Activated naive CD4-positive, alpha-beta T cell treated with anti-CD3 and anti-CD28 coated beads, Interleukin-2, amount 50 U/mL, for 72 hours (primary cell): ENCODE data around the gene KRT12. TPM values are rescaled to one million over a fixed set of nuclear protein-coding genes. Genes with fewer than 3 reads are reported as not detected.
"Not testable (repeated sequence)": the region's sequence is repeated elsewhere in the genome, so short reads cannot be mapped to it uniquely, and the experiment has no call there.

Source experiments
- ATAC-seq, 2 donors: fragments of 150-1000 bp; cut with Tn5 transposase; 2 replicates each; pipeline ENCODE4 v1.10.0; 2021; ENCODE audit warnings: mild to moderate bottlenecking in 2 of 2, moderate library complexity in 2 of 2
- DNase-seq, 2 donors: peaks; one replicate each; pipeline ENCODE4 v3.0.0; 2021 to 2022; ENCODE audit warnings: low spot score in 2 of 2
- H3K27ac Mint-ChIP-seq, 2 donors: one replicate each; pipeline ENCODE4 v1.8.0; 2022; ENCODE audit warnings: mild to moderate bottlenecking in 2 of 2, mixed read lengths in 2 of 2
- H3K36me3 Mint-ChIP-seq, 2 donors: one replicate each; pipeline ENCODE4 v1.8.0; 2022; ENCODE audit warnings: mixed read lengths in 2 of 2
- H3K9me3 Mint-ChIP-seq, 2 donors: one replicate each; pipeline ENCODE4 v1.8.0; 2022; ENCODE audit warnings: mixed read lengths in 2 of 2
- total RNA-seq, 2 donors: library from RNA; stranded (reverse); gene quantifications; one replicate each; pipeline ENCODE4 v1.2.3, GENCODE V29; 2022

The KRT12 gene
- total RNA-seq, 2 donors from 2014 or later: not detected

DNA sequence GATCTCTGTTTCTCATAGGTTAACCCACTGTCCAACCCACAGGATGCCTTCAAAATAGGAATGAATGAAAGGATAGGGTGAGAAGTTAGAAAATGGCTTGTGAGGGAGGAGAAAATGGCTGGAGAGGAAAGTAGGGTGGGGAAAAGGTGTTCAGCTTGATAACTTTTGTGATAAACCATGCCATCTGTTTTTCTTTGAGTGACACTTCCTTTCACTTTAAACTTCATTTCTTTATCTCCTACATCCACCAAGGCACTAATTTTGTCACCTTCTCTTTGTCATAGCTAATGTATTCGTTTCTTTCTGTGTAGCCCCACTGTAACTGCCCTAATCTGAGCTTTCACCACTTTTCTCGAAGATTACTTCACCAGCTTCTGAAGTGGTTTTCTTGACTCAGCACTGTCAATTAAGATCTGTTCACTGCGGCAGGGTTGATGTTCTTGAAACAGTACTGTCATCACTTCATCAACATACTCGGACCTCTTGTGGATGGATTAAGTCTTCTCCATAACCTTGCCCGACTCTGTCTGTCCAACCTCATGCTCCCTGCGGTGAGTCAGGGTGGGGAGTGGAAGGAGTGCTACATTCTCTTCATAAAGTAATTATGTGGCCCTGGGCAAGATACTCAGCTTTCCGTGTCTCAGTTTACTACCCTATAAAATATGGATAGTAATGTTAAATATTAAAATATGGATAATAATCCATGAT is 39.1 kb downstream of the KRT12 start:
- Mint-ChIP-seq H3K9me3 (no peaks in the 10 kb centered on the region), H3K36me3 (no peaks in the 10 kb centered on the region), H3K27ac (peak overlapping the region; percentile 22 to 69)
- ATAC-seq (peak; percentile 70 to 97), DNase-seq (no peak)

DNA sequence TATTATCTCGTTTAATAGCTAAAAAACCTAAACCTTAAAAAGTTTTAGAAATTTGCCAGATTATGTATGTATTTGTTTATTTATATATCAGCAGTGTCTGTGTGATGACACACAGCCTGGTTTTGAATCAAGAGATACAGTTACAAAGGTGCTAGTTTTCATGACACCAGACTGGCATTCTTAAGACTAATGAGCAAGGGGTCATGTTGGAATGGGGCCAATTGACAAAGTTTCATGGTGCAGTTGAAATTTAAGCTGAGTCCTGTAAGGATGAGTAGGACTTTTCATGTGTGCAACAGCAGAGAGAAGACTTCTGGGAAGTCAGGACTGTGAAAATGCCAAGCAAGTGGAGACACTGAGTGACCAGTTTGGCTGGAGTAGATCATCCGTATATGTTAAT is 41.4 kb downstream of the KRT12 start:
- Mint-ChIP-seq H3K36me3 (peaks cover 0 to under 1% of the 10 kb centered on the region in 2 donors), H3K27ac (no peak overlapping the region), H3K9me3 (no peaks in the 10 kb centered on the region)
- DNase-seq (no peak), ATAC-seq (no peak)

DNA sequence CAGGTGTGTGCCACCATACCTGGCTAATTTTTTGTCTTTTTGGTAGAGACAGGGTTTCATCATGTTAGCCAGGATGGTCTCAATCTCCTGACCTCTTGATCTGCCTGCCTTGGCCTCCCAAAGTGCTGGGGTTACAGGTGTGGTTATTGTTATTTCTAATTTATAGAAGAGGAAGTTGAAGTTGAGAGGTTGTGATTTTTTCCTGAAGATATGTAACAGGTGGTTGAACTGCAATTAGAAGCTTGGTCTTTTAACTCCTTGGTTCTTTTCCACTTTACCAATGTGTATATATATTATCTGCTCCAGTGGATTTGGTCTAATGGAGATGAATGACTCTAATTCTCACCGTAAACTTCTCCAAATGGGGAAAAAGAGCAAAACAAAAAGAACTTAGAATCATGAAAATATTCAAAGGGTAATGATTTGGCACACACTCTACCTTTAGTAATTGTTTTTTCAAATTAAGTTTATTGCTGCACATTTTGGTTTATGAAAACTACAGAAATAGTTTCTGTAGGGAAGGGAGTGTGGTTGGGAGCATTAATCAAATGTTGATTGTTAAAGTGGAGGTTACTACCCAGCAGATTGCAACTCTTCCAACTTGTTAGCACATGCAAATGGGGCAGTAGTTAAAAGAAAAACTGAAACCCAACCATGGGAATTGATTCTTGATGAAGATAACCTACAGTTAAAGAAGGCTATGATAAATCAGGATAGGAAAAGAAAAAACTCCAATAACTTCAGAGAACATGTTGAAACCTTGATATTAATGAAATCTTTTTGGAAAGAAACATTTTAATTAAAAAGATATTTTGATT is 42.8 kb downstream of the KRT12 start:
- peaks cover 5 to 8% of the 10 kb centered on the region in 2 donors for H3K36me3 Mint-ChIP-seq
- H3K27ac Mint-ChIP-seq: no peak overlapping the region
- no peak for ATAC-seq
- no peaks in the 10 kb centered on the region for H3K9me3 Mint-ChIP-seq
- DNase-seq: no peak

DNA sequence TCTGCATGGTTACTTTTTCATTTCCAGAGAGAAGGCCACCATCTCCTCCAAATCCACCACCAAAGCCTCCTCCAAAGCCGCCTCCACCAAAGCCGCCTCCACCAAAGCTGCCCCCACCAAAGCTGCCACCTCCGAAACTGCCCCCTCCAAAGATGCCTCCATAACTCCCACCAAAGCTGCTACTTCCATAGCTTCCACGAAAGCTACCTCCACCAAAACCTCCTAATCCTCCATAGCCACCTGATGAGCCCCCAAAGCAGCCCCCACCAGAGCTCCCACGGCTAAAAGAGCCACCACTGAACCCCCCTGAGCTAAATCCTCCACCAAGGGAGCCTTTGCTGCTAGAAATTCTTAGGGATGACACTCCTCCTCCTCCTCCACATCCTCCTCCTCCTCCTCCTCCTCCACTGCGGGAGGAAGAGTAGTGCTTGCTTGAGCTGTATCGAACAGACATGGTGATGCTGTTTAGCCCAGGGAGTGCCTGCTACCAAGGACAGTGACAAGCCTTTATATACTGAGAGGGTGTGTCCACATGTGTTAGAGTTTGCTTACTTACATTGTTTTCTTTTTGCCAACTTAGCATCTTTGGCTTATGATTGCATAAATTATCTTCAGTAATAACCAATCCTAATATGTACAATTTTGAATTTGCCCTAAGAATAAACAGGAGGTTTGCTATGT is 44.8 kb downstream of the KRT12 start, which contains the start of gene KRT10:
TSS of gene KRT10 (minus strand) at position 483 of the 681 bp plus-strand sequence. CDS start at position 454, 29 bp downstream.
- Mint-ChIP-seq H3K9me3 (peaks cover 0 to 3% of the 10 kb centered on the region in 2 donors), H3K27ac (no peak within 1 kb of the TSS), H3K36me3 (peaks cover 14 to 21% of the 10 kb centered on the region in 2 donors)
- DNase-seq: no peak
- ATAC-seq: no peak

DNA sequence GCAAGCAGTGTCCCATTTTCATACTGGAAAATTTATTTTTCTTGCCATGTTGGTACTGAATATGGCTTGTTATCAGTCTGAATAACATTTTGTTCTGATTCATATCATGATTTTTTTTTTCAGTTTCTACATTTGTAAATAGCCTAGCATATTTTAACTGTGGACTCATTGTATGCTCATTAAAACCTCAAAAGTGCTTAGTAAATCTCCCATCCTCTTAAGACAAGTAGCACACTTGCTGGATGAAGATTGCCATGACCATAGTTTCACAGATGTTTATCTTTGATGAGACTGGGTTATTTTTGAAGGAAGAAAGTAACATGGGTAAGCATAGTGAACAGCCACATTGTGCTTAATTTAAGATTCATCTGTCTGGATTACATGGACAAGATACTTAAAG is 45.5 kb downstream of the KRT12 start:
- DNase-seq (no peak), ATAC-seq (no peak)
- Mint-ChIP-seq H3K36me3 (peaks cover 20 to 27% of the 10 kb centered on the region in 2 donors), H3K27ac (no peak overlapping the region), H3K9me3 (peaks cover 0 to 7% of the 10 kb centered on the region in 2 donors)

DNA sequence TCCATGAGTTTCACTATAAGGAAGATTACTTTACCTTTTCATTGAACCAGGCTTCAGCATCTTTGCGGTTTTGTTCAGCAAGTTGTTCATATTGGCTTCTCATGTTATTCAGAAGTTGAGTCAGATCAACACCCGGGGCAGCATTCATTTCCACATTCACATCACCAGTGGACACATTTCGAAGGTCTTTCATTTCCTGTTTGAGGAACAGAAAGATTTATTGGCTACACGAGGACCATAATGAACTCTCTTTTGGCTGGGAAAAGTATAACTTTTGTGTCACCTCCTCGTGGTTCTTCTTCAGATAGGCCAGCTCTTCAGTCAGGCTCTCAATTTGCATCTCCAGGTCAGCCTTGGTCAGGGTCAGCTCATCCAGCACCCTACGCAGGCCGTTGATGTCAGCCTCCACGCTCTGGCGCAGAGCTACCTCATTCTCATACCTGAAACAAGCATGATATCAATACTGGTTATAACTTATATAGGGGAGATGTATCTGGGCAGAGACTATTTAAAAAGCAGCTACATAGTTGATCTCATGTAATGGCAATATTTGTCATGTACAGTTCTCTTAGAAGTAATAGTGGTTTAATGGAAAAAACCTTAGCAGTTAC is 46.7 kb downstream of the KRT12 start:
- Mint-ChIP-seq H3K36me3 (peaks cover 20 to 27% of the 10 kb centered on the region in 2 donors), H3K27ac (peak overlapping the region in 1 of 2 donors; percentile 96), H3K9me3 (peaks cover 0 to 7% of the 10 kb centered on the region in 2 donors)
- DNase-seq (no peak), ATAC-seq (no peak)

DNA sequence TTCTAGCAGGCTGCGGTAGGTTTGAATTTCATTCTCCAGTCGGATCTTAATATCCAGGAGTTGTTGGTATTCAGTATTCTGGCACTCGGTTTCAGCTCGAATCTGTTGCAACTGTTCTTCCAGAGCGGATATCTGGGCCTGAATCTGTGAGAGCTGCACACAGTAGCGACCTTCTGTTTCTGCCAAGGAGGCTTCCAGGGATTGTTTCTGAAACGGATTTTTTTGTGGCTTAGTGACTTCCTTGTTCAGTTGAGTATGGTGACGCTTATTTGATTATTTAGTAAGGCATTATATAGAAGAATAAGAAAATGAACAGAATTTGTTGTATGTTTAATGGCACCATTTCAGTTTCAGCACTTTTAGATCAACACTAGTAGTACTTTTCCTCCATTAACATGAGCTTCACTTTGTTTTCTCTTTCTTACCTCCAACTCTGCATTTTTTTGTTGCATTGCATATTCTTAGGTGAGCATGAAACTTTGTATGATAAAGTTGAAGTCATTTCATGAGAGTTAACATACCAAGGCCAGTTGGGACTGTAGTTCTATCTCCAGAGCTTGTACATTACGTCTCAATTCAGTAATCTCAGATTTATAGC is 47.4 kb downstream of the KRT12 start:
- Mint-ChIP-seq H3K36me3 (peaks cover 20 to 27% of the 10 kb centered on the region in 2 donors), H3K27ac (peak overlapping the region; percentile 84 to 96), H3K9me3 (peaks cover 0 to 7% of the 10 kb centered on the region in 2 donors)
- ATAC-seq: no peak
- no peak for DNase-seq

DNA sequence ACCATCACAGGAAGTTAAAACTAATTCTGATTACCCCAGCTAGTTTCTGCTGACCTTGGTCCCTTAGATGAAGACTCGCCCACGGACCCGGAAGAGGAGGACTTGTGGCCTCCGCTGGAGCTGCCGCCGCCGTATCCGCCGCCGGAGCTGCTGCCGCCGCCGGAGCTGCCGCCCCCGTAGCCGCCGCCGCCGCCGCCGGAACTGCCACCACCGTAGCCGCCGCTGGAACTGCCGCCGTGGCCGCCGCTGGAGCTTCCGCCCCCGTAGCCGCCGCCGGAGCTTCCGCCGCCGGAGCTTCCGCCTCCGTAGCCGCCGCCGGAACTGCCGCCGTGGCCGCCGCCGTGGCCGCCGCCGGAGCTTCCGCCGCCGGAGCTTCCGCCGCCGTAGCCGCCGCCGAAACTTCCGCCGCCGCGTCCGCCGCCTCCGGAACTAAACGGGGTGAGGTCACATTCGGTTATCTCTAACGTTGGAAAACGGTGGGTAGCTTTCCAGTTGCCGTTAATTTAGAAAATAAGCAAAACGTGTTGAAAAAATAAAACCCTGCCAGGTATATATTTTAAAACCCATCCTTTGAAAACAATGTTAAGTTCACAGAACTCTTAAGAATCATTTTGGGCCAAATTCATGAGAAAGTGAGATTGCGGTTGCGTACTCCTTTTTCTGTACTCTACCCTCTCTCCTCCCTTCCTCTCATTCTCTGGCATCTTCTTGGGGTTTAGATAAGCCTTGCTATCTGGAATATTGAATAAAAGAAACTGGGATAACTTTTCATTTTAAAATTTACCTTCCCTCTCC is 48.1 kb downstream of the KRT12 start:
- peak; percentile 88 for DNase-seq
- Mint-ChIP-seq H3K9me3 (peaks cover 0 to 7% of the 10 kb centered on the region in 2 donors), H3K27ac (peak overlapping the region; percentile 96), H3K36me3 (peaks cover 20 to 27% of the 10 kb centered on the region in 2 donors)
- peak; percentile 88 to 90 for ATAC-seq

DNA sequence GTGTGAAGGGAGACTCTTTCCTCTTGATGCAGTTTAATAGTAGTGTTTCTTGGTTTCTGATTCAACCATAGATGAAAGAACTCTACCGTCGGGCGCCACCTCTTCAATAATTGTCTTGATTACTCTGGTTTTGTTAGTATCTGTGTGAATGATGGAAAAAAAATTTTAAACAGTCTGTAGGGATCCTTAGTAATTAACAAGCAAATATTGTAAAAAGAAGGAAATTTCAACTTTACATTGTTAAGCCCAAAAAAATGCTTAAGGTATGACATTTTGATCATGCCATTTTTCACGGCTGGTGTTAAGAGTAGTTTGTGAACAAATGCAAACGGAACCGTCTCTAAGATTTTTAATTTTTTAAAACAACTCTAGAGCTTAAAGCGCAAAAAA is 48.7 kb downstream of the KRT12 start:
- no peak for DNase-seq
- no peak for ATAC-seq
- Mint-ChIP-seq H3K9me3 (peaks cover 0 to 7% of the 10 kb centered on the region in 2 donors), H3K36me3 (peaks cover 20 to 27% of the 10 kb centered on the region in 2 donors), H3K27ac (peak overlapping the region; percentile 96)

DNA sequence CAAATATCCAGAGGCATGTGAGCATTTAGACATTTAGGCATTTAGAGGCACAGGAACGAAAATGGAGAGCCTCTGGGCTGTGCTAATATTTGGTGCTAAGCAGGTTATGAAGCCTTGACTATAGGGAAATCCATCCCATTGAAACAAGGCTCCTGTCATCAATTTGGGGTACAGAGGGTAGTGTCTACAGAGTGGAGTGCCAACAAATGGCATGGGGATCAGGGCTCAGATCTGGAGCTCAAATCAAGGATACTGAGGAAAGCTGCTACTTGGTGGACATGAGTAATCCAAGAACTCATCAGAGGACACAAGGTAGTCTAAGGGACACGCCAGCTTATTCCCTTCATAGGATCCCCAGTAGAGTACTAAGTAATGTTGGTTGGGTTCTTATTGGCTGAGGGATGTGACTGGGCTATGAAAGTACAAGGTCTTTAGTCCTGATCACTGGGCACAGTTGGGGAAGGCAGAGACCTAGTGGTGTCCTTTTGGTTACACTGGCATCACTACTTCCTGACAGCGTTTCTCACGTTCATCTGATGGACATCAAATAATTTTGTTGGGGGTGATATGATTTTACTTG is 49.8 kb downstream of the KRT12 start:
- Mint-ChIP-seq H3K9me3 (peaks cover 0 to 7% of the 10 kb centered on the region in 2 donors), H3K27ac (peak overlapping the region in 1 of 2 donors; percentile 96), H3K36me3 (peaks cover 20 to 27% of the 10 kb centered on the region in 2 donors)
- DNase-seq (no peak), ATAC-seq (no peak)

DNA sequence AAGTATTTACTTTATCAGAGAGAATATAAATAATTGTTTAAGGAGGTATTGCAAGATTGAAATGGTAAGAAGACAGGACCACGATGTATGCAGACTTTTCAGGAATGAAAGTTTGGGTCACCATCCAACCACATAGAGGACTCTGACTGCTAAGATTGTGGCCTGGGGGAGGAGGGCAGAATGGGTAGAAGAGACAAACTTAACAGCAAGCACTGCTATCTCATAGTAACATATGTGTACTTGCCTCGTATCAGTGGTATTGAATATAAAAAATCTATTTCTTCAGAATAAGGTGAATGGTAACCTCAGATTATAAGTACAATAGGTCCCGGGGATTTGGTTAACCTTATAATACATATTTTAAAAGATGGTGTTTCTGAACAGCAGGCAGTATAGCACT is 50.5 kb downstream of the KRT12 start:
- ATAC-seq: no peak
- Mint-ChIP-seq H3K9me3 (peaks cover 0 to 7% of the 10 kb centered on the region in 2 donors), H3K27ac (peak overlapping the region in 1 of 2 donors; percentile 96)

DNA sequence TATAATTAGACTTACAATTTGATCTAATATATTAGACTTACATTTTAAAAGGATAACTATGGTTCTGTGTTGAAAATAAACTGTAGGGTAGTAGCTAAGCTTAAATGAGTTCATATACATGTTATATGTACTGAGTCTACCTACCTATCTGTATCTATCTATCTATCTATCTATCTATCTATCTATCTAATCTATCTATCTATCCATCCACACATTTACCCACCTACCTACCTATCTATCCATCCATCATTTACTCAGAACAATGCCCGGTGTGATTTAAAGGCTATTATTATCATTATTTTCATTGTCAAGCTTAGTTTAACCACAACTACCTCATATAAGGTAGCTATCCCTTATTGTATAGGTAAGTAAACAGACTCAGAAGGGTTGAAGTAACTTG is 51.6 kb downstream of the KRT12 start:
- Mint-ChIP-seq H3K27ac (no peak overlapping the region), H3K9me3 (peaks cover 0 to 7% of the 10 kb centered on the region in 2 donors), H3K36me3 (peaks cover 20 to 24% of the 10 kb centered on the region in 2 donors)
- ATAC-seq (no peak), DNase-seq (no peak)

More for the DNA sequence above, 50.5 kb downstream of the KRT12 start:
- peaks cover 20 to 27% of the 10 kb centered on the region in 2 donors for H3K36me3 Mint-ChIP-seq
- DNase-seq: no peak

DNA sequence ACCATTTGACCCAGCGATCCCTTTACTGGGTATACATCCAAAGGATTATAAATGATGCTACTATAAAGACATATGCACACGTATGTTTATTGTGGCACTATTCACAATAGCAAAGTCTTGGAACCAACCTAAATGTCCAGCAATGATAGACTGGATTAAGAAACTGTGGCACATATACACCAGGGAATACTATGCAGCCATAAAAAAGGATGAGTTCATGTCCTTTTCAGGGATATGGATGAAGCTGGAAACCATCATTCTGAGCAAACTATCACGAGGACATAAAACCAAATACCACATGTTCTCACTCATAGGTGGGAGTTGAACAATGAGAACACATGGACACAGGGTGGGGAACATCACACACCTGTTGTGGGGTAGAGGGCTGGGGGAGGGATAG is 52.4 kb downstream of the KRT12 start:
- not testable (repeated sequence) for H3K9me3 Mint-ChIP-seq, DNase-seq, H3K27ac Mint-ChIP-seq, ATAC-seq
- peaks cover 15 to 19% of the 10 kb centered on the region in 2 donors for H3K36me3 Mint-ChIP-seq

DNA sequence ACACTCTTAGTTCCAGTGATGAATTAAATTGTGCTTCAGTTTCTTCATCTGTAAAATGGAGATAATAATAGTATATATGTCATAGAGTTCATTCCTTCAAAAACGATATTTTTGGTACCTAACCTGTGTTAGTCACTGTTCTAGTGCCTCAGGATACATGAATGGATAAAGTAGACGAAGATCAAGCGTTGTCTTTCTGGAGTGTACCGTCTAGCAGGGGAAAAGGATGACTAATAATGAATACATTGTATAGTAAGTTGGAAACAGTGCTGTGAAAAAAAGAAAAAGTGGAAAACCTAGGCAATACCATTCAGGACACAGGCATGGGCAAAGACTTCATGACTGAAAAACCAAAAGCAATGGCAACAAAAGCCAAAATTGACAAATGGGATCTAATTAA is 53.2 kb downstream of the KRT12 start:
- ATAC-seq (no peak), DNase-seq (no peak)
- no peak overlapping the region for H3K27ac Mint-ChIP-seq
- H3K36me3 Mint-ChIP-seq: peaks cover 15 to 19% of the 10 kb centered on the region in 2 donors
- peaks cover 0 to 7% of the 10 kb centered on the region in 2 donors for H3K9me3 Mint-ChIP-seq

DNA sequence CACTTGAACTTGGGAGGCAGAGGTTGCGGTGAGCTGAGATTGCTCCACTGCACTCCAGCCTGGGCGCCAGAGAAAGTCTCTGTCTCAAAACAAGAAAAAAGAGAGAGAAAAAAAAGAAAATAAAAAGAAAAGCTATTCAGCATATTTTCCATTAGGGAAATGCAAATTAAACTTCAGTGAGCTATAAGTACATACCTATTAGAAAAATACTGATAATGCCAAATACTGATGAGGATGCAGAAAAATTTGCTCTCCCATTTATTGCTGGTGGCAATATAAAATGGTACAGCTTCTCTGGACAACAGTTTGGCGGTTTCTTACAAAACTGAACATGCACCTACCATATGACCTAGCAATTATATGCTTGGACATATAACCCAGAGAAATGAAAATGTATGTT is 54.4 kb downstream of the KRT12 start:
- peaks cover 9% of the 10 kb centered on the region in 2 donors for H3K36me3 Mint-ChIP-seq
- H3K27ac Mint-ChIP-seq: no peak overlapping the region
- H3K9me3 Mint-ChIP-seq: peaks cover 0 to 7% of the 10 kb centered on the region in 2 donors
- ATAC-seq: no peak
- DNase-seq: no peak
